Heart left ventricle (tissue), 13 donors: ENCODE data around the gene C13orf46.

Experiments used
- CTCF ChIP-seq, 12 donors: fragments of 200-600 bp; sonication (generic) in 4 of 12; IDR thresholded peaks; one replicate each; pipeline versions ENCODE4 v1.5.0 to v1.8.0; 2018 to 2022; ENCODE audit warnings: antibody characterized with exemption in 12 of 12, mild to moderate bottlenecking in 5 of 12
- POLR2A ChIP-seq, 2 donors: fragments of 450-650 bp; IDR thresholded peaks; one replicate each; pipeline ENCODE4 v1.6.1; 2017; ENCODE audit warnings: antibody characterized with exemption in 2 of 2, mild to moderate bottlenecking in 2 of 2, moderate library complexity in 2 of 2
- donor health status: ischemic (EF 13 %, LVEDD 7.1; RV severe dilation, severe dysfunction).
- donor health status: DM: no; HTN: yes; CAD: no.
- donor health status: DM: no; HTN: no; CAD: no.
- donor health status: ischemic (EF 25% LVEDD 6.9; RV normal size, moderate dysfunction).
- donor health status: ischemic (EF 25% LVEDD 5.7; RV mildly dilated, moderate dysfunction).
- donor health status: ischemic (EF 35%, LVEDD 5.7; RV mildly dilated, moderate dysfunction).
- donor health status: nonischemic (EF 11% LVEDD 7.7; RV severe dilation, severe dysfunction).
- donor health status: DM: yes; HTN: yes; CAD: no.
- donor health status: PGD.
- donor health status: ischemic (EF 29% LVEDD 5.4; RV normal size, mild dysfunction).
- donor health status: nonischemic (EF 23%, LVEDD 6.1; RV moderate dilation, normal function).

- TF ChIP-seq POLR2A (IDR thresholded peaks at IDR 0.05): no peak
- no peak for TF ChIP-seq CTCF (IDR thresholded peaks at IDR 0.05)
Measured at GRCh38 chr13:113928685-113929627, 44.9 kb downstream of the C13orf46 start.
